Inflammatory macrophage treated with lipopolysaccharide for 4 hours (primary cell): ENCODE results near the gene UPB1.
A peak's percentile ranks its signal among the peaks of the same experiment; 100 is the strongest.

ENCODE experiments used
- DNase-seq: peaks from one replicate; pipeline ENCODE4 v3.0.0-alpha.2; 2020

Gene UPB1

GRCh38 chr22:24576778-24577177 is 81.6 kb downstream of the UPB1 start:
- peak; percentile 40 for DNase-seq
